IPS DF 19.7 (cell line): ENCODE results near the gene PIK3C2G.

Experiments used
- DNase-seq: peaks from one replicate; pipeline ENCODE4 v3.0.0-alpha.2; 2013; ENCODE audit warnings: low read depth, low spot score

PIK3C2G gene

GRCh38 chr12:18270958-18271460 lies 9.7 kb downstream of the PIK3C2G start:
- DNase-seq = no peak

GRCh38 chr12:18275981-18276380 lies 14.7 kb downstream of the PIK3C2G start:
- DNase-seq = no peak

GRCh38 chr12:18277196-18277595 lies 15.9 kb downstream of the PIK3C2G start:
- no peak for DNase-seq

GRCh38 chr12:18280728-18281127 lies 19.4 kb downstream of the PIK3C2G start:
- DNase-seq = no peak

- no peak for DNase-seq
Observed at GRCh38 chr12:18281941-18282340, 20.6 kb downstream of the PIK3C2G start.

GRCh38 chr12:18283831-18284230 lies 22.5 kb downstream of the PIK3C2G start:
- DNase-seq = no peak

- no peak for DNase-seq
Observed at GRCh38 chr12:18284386-18284785, 23.1 kb downstream of the PIK3C2G start.

GRCh38 chr12:18285161-18285560 lies 23.8 kb downstream of the PIK3C2G start:
- no peak for DNase-seq

- DNase-seq = no peak
Observed at GRCh38 chr12:18290386-18290785, 29.1 kb downstream of the PIK3C2G start.

- no peak for DNase-seq
Observed at GRCh38 chr12:18294889-18295288, 33.6 kb downstream of the PIK3C2G start.

GRCh38 chr12:18296201-18296908 lies 35.0 kb downstream of the PIK3C2G start:
- DNase-seq = no peak

- DNase-seq = no peak
Observed at GRCh38 chr12:18296909-18297280, 35.6 kb downstream of the PIK3C2G start.

- DNase-seq = no peak
Observed at GRCh38 chr12:18297902-18298301, 36.6 kb downstream of the PIK3C2G start.

- DNase-seq = no peak
Observed at GRCh38 chr12:18302809-18303430, 41.6 kb downstream of the PIK3C2G start.

GRCh38 chr12:18304609-18305008 lies 43.3 kb downstream of the PIK3C2G start:
- no peak for DNase-seq

GRCh38 chr12:18306311-18306710 lies 45.0 kb downstream of the PIK3C2G start:
- DNase-seq = no peak

GRCh38 chr12:18313306-18313705 lies 52.0 kb downstream of the PIK3C2G start:
- no peak for DNase-seq

GRCh38 chr12:18320036-18320617 lies 58.8 kb downstream of the PIK3C2G start:
- DNase-seq = peak; percentile 45

- DNase-seq = no peak
Observed at GRCh38 chr12:18320976-18321375, 59.7 kb downstream of the PIK3C2G start.

- DNase-seq = no peak
Observed at GRCh38 chr12:18323159-18323558, 61.8 kb downstream of the PIK3C2G start.

GRCh38 chr12:18327036-18327435 lies 65.7 kb downstream of the PIK3C2G start:
- no peak for DNase-seq

GRCh38 chr12:18332173-18332572 lies 70.9 kb downstream of the PIK3C2G start:
- DNase-seq = no peak

- no peak for DNase-seq
Observed at GRCh38 chr12:18339633-18340032, 78.3 kb downstream of the PIK3C2G start.
